Fibroblast of pulmonary artery (primary cell): ENCODE results near the gene EVI5L.

Source experiments
- DNase-seq: peaks from one replicate; pipeline ENCODE4 v3.0.0-alpha.2; 2010; ENCODE audit warnings: low read depth
- H3K4me3 ChIP-seq: replicated peaks from 2 replicates; pipeline ENCODE4 v1.5.1; 2011; ENCODE audit warnings: low read depth, mild to moderate bottlenecking, control low read depth, low read length, moderate library complexity
- CTCF ChIP-seq: IDR thresholded peaks from 2 replicates; pipeline ENCODE4 v1.5.1; 2011; ENCODE audit warnings: mild to moderate bottlenecking, control low read depth, low read length, inconsistent platforms; ENCODE audit errors: missing control alignments

The EVI5L gene

GRCh38 chr19:7844405-7844804, 14.4 kb downstream of the EVI5L start:
- no peak overlapping the region for H3K4me3 ChIP-seq
- no peak for TF ChIP-seq CTCF
- no peak for DNase-seq

DNA sequence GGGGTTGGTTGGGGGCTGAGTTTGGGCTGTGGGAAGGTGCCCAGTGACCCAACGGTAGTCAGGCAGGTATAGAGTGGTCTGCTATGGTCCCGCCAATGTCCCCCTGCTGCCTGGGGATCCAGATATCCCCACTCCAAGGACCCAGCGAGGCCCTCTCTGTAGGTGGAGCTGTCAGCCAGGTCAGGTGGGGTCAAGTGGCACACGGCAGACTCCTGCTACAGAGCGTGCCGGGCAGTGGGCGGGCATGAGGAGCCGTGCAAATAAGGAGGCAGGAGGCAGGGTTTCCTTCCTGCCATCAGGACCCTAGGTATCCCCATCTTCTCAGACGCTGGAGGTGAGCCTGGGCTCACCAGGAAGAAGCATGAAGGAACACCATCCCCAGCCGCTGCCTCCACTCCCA, 14.9 kb downstream of the EVI5L start:
- DNase-seq: no peak
- no peak for TF ChIP-seq CTCF

GRCh38 chr19:7845390-7846154, 15.6 kb downstream of the EVI5L start:
- H3K4me3 ChIP-seq: no peak overlapping the region
- TF ChIP-seq CTCF: no peak
- no peak for DNase-seq

More for the DNA sequence above, 14.9 kb downstream of the EVI5L start:
- H3K4me3 ChIP-seq: no peak overlapping the region

DNA sequence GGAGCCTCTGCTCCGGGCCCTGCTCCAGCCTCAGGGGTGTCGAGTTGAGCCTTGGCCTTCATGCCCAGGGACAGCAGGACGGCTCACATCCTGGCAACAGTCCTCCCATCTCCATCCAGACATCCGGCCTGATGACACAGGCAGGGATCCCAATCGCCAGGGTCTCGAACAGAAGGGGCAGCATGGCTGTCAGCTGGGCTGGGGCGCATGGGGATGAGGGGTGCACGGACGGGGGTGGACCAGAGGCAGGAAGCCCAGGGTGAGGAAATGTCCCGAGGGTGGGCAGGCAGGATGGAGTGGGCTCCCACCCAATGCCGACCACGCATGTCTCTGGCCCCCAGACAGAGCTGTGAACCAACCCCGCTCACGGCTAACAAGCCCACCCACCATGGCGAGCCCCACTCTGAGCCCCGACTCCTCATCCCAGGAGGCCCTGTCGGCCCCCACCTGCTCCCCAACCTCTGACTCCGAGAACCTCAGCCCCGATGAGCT, 16.2 kb downstream of the EVI5L start:
- no peak for TF ChIP-seq CTCF
- DNase-seq: no peak
- no peak overlapping the region for H3K4me3 ChIP-seq

DNA sequence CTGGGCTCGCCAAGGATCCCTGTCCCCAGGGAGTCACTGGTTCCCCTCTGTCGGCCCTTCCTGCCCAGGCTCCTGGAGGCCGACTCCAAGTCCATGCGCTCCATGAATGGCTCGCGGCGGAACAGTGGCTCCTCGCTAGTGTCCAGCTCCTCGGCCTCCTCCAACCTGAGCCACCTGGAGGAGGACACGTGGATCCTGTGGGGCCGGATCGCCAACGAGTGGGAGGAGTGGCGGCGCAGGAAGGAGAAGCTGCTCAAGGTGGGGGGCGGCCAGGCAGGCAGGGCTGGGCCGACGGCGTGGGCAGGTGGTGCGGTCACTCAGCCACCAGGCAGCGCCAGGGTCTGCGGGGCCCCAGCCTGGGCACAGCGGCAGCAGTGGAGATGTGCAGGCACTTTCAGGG, 17.6 kb downstream of the EVI5L start:
- DNase-seq: no peak
- H3K4me3 ChIP-seq: no peak overlapping the region
- no peak for TF ChIP-seq CTCF

- TF ChIP-seq CTCF: no peak
- no peak for DNase-seq
- H3K4me3 ChIP-seq: no peak overlapping the region
Observed at GRCh38 chr19:7848779-7849457, 18.9 kb downstream of the EVI5L start.

GRCh38 chr19:7849631-7849999, 19.6 kb downstream of the EVI5L start:
- no peak overlapping the region for H3K4me3 ChIP-seq
- no peak for TF ChIP-seq CTCF
- no peak for DNase-seq
